AG20443 (cell line): ENCODE data around the gene AGAP5.
A peak's percentile ranks its signal among the peaks of the same experiment; 100 is the strongest.

ENCODE experiments used
- DNase-seq: peaks from one replicate; pipeline ENCODE4 v3.0.0; 2012; ENCODE audit warnings: low spot score, mixed read lengths

AGAP5 gene

GRCh38 chr10:73653701-73654100 is 44.2 kb downstream of the AGAP5 start:
- DNase-seq, result no peak

- no peak for DNase-seq
Measured at GRCh38 chr10:73653195-73653594, 44.7 kb downstream of the AGAP5 start.

- peak; percentile 27 for DNase-seq
Measured at GRCh38 chr10:73650537-73651331, 47.2 kb downstream of the AGAP5 start.

- peak; percentile 48 for DNase-seq
Measured at GRCh38 chr10:73649876-73650536, 47.9 kb downstream of the AGAP5 start.

DNA sequence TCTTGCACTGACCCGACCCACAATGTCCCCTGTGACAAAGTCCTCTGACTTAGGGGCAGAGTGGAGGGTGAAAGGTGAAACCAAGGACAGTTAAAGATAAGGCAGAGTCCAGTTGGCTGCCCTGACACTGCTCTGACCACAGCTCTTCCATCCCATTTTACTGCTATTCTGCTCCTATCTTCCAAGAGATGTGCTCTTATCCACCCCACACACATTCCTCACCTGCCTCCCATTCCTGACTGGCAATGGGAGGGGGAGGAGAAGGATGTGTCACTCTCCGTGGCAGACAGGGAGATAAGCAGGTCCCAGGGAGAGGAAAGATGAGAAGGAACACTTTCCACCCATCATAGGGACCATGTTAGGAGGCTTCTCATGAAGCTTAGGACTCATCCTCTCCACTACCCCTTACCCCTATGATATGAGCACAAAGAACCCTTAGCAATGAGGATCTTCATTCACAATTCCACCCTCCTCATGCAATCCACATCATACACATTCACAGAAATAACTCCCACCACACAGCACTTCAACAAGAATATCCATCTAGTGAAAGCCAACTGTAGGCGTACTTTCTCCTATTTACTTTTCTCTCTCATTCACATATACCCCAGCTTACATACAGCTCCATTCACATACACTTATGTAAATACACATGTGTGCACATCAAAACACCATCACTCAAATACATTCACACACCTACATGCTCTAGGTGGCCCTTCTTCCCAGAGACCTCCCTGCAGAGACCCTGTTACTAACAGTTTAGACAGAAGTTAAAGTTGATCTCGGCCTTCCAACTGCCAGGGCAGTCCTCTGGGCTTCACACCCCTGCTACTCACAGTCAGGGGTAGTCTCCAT is 48.7 kb downstream of the AGAP5 start:
- DNase-seq, result no peak

- DNase-seq, result no peak
Measured at GRCh38 chr10:73647875-73648651, 49.8 kb downstream of the AGAP5 start.

- peak; percentile 81 for DNase-seq
Measured at GRCh38 chr10:73647211-73647874, 50.6 kb downstream of the AGAP5 start.

- DNase-seq, result no peak
Measured at GRCh38 chr10:73646598-73647041, 51.3 kb downstream of the AGAP5 start.

- DNase-seq, result no peak
Measured at GRCh38 chr10:73645251-73645650, 52.7 kb downstream of the AGAP5 start.

GRCh38 chr10:73644767-73645166 is 53.1 kb downstream of the AGAP5 start:
- DNase-seq, result no peak

- peak; percentile 81 for DNase-seq
Measured at GRCh38 chr10:73644015-73644743, 53.7 kb downstream of the AGAP5 start.

DNA sequence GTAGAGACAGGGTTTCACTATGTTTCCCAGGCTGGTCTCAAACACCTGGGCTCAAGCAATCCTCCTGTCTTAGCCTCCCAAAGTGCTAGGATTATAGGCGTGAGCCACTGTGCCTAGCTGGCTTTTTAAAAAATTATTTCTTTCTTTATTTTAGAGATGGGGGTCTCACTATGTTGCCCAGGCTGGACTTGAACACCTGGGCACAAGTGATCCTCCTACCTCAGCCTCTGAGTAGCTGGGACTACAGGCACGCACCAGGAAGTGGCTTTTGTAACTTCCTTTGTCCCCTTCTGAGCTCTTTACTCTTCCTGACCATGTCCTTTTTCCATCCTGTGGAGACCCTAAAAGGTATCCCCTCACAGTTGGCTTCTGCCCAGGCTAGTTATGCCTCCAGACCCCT is 54.5 kb downstream of the AGAP5 start:
- DNase-seq, result no peak

DNA sequence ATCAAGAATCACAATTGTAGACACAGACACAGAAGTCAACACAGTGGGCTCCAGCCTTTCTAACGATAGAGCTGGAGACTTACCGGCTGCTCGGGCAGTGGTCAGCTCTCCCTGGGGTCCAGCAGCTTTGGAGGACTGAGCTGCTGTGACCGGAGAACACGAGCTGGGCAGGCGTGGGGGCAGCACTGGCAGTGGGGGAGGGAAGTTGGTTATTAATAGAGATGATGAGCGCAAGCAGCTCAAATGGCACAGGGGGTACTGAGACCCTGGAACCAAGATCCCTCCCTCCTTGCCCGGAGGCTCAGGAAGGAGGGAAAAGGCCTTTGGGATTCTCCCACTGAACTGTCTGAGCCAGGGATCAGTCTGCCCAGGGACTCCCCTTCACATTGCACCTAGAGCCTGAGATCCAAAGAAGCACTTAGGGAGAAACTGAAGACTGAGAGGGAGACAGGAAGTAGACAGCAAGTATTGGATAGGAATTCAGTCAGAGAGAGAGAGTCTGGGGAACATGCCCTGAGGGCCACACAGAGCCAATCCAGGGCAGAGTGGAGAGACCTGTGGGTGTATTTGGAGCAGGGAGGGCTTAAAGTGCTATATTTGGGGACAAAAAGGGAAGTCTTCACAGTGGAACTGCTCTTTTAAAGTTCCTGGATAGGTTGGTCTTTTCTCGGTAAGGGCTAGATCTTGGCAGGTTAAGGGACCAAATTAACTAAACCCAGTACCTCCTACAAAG is 56.4 kb downstream of the AGAP5 start, which contains the start of gene MYOZ1:
MYOZ1 (minus strand) TSS at position 147 of the 733 bp plus-strand sequence. CDS start 1,457 bp downstream, outside the sequence.
- peak; percentile 61 for DNase-seq

DNA sequence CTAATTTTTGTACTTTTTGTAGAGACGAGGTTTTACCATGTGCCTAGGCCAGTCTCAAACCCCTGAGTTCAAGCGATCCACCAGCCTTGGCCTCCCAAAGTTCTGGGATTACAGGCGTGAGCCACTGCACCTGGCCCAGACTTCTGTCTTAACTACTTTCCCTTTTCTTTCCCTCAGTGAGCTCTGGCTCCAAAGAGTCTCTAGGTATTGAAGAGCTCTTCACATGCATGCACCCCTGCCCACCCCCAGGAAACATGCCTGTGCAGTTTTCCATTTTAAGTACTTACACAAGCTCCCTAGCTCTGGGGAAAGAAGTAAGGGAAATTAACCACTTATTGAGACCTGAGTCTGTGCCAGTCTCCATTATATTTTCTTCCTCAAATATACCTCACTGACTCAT is 58.6 kb downstream of the AGAP5 start:
- DNase-seq, result no peak

DNA sequence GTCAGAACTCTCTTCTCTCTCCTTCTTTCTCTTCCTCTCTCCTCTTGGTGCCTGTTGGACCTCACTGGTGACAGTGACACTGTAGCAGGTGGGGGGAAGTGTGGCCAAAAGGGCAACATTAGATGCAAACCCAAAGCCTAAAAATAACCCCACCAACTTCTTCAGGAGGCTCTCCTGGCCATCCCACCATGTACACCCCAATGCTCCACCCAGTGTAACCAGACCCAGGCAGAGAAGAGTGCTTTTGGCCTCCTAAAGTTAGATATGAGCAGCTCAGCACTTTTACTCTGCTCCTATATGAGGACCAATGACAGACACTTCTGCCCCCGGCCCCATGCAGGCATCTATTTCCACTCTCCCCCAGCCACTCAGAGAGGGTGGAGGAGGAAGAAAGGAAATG is 62.1 kb downstream of the AGAP5 start:
- peak; percentile 6 for DNase-seq

DNA sequence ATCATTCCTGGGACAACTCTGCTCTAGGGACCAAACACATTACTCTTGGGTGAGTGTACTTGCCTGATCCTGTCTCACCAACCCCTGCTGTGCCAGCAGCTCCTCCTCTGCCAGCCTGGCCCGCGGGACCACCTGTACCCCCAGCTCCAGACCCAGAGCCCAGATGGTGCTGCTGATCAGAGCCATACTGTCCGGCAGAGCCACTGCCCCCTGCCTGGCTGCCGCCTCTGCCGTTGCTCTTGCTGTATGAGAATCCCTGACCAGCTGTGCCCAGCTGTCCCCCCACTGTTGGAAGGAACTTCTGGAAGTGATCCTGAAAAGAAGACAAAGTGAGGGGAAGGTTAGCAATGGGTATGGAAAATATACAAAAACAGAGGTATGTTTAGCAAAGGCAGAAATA is 63.5 kb downstream of the AGAP5 start:
- no peak for DNase-seq

DNA sequence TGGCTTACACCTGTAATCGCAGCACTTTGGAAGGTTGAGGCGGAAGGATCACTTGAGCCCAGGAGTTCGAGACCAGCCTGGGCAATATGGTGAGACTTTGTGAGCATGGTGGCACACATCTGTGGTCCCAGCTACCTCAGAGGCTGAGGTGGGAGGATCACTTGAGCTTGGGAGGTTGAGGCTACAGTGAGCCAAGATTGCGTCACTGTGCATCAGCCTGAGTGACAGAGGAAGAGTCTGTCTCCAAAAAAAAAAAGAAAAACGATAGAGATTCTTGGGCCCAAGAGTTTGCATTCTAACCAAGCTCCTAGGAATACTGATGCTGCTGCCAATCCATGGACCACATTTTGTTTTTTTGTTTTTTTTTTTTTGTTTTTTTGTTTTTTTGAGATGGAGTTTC is 68.7 kb downstream of the AGAP5 start:
- DNase-seq, result no peak

DNA sequence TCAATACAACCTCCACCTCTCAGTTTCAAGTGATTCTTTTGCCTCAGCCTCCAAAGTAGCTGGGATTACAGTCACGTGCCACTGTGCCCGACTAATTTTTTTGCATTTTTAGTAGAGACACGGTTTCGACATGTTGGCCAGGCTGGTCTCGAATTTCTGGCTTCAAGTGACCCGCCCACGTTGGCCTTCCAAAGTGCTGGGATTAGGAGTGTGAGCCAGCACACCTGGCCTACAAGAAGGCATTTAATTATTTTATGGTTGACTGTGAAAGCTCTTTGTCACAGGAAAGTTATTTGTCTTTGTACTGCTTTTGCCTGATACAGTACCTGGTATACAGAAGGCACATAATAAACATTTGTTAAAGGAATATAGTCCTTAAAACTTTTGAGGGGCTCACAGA is 69.5 kb downstream of the AGAP5 start:
- no peak for DNase-seq

- DNase-seq, result no peak
Measured at GRCh38 chr10:73627300-73627699, 70.6 kb downstream of the AGAP5 start.
